ENCODE data around the gene ALDH3A1.

ALDH3A1 gene

DNA sequence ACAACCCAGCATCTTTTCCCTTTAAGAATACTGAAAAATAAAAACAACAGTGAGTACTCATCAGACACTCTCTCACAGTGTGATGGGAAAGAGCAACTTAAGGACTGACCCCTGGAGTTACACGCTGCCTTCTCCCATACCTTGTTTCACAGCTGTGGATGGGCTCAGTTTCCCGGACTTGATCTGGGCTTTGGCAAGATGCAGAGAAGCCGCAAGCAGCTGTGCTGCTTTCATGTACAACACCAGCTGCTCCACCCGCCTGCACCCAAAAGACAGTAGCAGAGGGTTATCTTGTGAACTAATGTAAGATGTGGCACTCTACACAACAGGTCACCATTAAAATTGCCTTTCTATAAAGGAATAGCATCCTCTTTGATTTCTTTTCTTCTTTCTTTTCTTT lies 32.7 kb upstream of the ALDH3A1 start:
- TF ChIP-seq, protein P1, sequence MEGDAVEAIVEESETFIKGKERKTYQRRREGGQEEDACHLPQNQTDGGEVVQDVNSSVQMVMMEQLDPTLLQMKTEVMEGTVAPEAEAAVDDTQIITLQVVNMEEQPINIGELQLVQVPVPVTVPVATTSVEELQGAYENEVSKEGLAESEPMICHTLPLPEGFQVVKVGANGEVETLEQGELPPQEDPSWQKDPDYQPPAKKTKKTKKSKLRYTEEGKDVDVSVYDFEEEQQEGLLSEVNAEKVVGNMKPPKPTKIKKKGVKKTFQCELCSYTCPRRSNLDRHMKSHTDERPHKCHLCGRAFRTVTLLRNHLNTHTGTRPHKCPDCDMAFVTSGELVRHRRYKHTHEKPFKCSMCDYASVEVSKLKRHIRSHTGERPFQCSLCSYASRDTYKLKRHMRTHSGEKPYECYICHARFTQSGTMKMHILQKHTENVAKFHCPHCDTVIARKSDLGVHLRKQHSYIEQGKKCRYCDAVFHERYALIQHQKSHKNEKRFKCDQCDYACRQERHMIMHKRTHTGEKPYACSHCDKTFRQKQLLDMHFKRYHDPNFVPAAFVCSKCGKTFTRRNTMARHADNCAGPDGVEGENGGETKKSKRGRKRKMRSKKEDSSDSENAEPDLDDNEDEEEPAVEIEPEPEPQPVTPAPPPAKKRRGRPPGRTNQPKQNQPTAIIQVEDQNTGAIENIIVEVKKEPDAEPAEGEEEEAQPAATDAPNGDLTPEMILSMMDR (IDR thresholded peaks at IDR 0.05; ENCODE audit: insufficient read depth, low read depth, low read length, missing control alignments), result no peak

DNA sequence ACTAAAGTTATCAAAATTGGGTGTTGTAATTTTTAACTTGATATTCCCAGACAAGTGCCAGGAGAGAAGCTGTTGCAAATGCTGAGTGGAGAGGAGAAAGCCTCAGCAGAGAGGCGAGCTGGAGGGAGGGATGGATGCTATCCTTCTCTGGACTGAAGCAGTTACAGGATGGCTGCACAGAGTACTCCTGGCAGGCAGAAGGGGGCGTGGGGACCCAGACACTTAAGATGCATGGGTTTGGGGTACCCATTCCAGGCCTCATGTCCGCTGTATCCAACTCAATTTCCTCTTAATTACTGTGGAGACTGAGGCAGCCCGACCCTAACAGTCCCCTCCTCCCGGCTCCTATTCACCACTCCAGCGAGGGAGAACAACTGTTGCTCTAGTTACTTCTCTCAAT lies 25.4 kb upstream of the ALDH3A1 start:
- DNase-seq (ENCODE audit: low read depth), result no peak
- TF ChIP-seq, protein P1 (IDR thresholded peaks at IDR 0.05; ENCODE audit: insufficient read depth, low read depth, low read length, missing control alignments), result no peak
- H3K4me3 ChIP-seq (ENCODE audit: low read length), result no peak overlapping the region

More for the DNA sequence above, 32.7 kb upstream of the ALDH3A1 start:
- no peak overlapping the region for H3K4me3 ChIP-seq (ENCODE audit: low read length)
- DNase-seq (ENCODE audit: low read depth), result no peak

DNA sequence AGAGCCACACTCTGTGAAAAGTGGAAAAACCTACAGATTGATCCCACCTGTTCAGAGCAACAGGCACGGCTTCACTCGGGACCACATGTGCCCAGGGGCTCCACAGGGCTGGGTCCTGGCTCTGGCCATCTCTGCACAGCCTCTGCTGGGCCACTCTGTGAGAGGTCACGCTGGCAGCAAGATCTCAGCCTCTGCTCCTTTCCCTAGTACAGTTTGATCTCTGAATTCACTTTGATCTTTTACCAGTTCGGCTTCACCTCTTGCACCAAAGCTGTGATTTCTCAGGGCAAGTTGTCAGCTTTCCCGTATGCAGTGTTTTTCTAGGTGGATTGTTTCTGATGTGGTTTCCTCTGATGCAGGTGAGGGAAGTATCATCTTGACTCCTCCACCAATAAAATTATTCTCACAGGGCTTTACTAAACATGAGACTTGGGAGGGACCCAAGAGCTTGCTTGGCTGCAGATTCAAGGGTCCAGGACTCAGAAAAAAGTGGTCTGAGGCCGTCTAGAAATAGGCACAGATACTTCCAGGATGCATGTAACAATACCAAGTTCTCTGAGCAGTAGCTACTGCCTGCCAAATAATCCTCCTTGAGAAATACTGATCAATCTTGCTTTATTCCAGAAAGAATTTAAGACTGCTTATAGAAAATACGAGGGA lies 24.0 kb upstream of the ALDH3A1 start:
- DNase-seq (ENCODE audit: low read depth), result no peak
- TF ChIP-seq, protein P1 (IDR thresholded peaks at IDR 0.05; ENCODE audit: insufficient read depth, low read depth, low read length, missing control alignments), result no peak
- H3K4me3 ChIP-seq (ENCODE audit: low read length), result no peak overlapping the region

GRCh38 chr17:19770985-19771735 lies 23.1 kb upstream of the ALDH3A1 start:
- DNase-seq (ENCODE audit: low read depth), result no peak
- no peak overlapping the region for H3K4me3 ChIP-seq (ENCODE audit: low read length)
- TF ChIP-seq, protein P1 (IDR thresholded peaks at IDR 0.05; ENCODE audit: insufficient read depth, low read depth, low read length, missing control alignments), result no peak

DNA sequence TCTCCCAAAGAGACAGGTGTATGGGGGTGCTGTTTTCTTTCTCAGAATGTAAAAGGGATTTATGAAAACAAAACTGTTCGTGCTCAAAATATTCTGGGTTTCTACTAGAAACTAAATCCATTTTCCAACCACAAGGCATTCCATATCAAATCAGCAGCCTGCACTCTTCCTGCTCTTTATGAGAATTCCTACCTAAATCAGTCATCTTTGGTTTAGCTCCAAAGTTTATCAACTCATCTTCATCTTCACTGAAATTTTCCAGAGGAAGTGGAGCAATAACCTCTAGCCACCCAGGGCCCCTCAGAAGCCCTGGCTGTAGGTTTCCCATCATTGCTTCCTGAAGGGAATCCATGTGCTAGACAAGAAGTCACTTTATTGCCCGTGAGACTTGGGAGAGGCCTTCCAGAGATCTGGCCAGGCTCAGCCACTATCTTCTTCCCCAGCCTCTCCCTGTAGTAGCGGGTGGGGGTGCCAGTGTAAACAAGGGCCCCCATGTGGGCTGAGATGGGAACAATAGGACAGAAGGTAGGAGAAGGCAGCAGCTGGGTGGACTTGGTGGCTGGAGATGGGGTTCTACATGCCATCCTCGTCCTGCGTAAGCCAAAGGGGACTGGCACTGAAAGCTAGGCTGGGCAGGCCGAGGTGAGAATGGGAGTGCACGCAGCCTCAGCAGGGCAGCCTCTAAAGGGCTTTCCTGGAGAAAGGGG lies 22.0 kb upstream of the ALDH3A1 start:
- TF ChIP-seq, protein P1 (IDR thresholded peaks at IDR 0.05; ENCODE audit: insufficient read depth, low read depth, low read length, missing control alignments), result no peak
- DNase-seq (ENCODE audit: low read depth), result no peak
- no peak overlapping the region for H3K4me3 ChIP-seq (ENCODE audit: low read length)

DNA sequence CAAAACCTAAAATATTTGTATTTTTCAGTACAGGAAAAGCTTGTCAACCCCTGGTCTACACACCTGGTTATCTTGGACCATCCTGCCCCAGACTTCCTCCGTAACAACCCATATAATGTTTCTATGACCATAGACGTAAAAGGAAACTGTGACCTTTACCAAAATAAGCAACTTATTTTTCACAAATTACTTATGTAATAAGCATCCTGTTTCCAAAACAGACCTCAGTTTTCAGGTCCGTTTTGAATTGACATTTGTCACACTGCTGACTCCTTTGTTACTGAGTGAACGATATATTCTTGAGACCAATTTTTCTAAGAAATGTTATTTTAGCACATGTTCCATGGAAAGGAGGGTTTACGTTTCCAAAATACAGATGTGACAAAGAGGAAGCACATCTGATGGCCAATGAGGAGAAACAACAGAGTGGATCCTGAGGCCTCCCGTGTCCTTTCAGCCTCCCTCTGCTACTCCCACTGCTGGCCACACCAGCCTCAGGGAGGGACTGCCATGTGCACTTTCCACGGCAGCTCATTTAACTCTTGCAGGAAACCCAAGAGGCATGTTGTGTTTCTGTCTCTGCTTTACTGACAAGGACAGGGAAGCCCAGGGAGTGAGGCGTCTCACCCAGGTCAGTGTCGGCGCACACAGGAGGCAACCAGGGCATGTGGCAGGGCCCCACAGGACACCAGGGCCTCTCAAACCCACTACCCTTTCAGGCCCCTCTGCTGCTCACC lies 20.1 kb upstream of the ALDH3A1 start:
- TF ChIP-seq, protein P1 (IDR thresholded peaks at IDR 0.05; ENCODE audit: insufficient read depth, low read depth, low read length, missing control alignments), result no peak
- no peak for DNase-seq (ENCODE audit: low read depth)
- H3K4me3 ChIP-seq (ENCODE audit: low read length), result no peak overlapping the region
